Measurements from ENCODE around the gene TSGA10IP. TPM values are rescaled to one million over a fixed set of nuclear protein-coding genes. Genes with fewer than 3 reads are reported as not detected.

Gene TSGA10IP
- total RNA-seq, 1 experiment from 2014 or later, result 3.4 TPM

DNA sequence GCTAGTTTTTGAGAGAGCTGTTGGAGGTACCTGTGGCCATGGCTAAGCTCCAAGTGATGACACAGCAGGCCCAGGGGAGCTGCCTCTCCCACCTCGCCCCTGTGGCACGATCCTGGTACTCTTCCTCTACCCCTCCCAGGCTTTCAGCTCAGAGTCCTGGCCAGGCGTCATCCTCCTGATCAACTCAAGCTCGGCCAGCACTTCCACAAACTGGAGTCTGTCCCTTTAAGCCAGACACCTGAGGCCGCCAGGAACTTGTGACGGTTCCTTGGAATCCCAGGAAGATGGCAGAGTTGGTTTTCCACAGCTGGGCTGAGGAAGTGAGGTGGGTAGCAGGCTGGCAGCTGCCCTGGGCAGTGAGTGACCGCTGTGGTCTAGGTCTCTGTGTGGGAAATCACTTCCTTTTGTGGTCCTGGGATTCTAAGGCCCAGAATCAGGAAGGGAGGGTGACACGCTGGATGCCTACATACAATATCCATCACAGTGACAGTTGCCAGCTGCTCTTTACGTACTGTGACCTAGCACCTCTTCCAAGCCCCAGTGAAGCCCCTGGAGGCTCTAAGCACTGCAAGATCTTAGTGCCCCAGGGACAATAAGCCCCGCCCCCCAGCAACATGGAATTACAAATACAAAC lies 63.3 kb downstream of the TSGA10IP start:
- H3K9me3 Mint-ChIP-seq, result no peaks in the 10 kb centered on the region
- ATAC-seq (no peak), DNase-seq (ENCODE audit: low spot score) (no peak)
- TF ChIP-seq, protein P1, sequence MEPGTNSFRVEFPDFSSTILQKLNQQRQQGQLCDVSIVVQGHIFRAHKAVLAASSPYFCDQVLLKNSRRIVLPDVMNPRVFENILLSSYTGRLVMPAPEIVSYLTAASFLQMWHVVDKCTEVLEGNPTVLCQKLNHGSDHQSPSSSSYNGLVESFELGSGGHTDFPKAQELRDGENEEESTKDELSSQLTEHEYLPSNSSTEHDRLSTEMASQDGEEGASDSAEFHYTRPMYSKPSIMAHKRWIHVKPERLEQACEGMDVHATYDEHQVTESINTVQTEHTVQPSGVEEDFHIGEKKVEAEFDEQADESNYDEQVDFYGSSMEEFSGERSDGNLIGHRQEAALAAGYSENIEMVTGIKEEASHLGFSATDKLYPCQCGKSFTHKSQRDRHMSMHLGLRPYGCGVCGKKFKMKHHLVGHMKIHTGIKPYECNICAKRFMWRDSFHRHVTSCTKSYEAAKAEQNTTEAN (CRISPR knock-in tag; IDR thresholded peaks at IDR 0.05), result no peak
- peaks cover 22% of the 10 kb centered on the region for H3K27me3 Mint-ChIP-seq (ENCODE audit: low read depth)
- H3K36me3 Mint-ChIP-seq, result peaks cover 8% of the 10 kb centered on the region
- no peak overlapping the region for H3K27ac Mint-ChIP-seq
- ChIA-PET CTCF (interaction anchor here (0.7 to 2.7 kb wide), 8 partner anchors 14 to 274 kb away, joined by 3 to 12 read pairs (median 3); no protein-coding TSS in a partner anchor), POLR2A (interaction anchor here (1.2 kb wide), 1 partner anchor 43 kb away, joined by 3 read pairs; no protein-coding TSS in a partner anchor)
- H3K4me1 Mint-ChIP-seq, result peaks cover 8% of the 10 kb centered on the region
- no peak overlapping the region for H3K4me3 Mint-ChIP-seq

Other genes starting within 250 kb of the TSGA10IP start
- 44.9 to 56.6 TPM (median 46.0 TPM) in 3 replicates for gene KAT5, start 233.2 kb upstream of the TSGA10IP start, total RNA-seq (2021)
- 42.1 to 53.0 TPM (median 52.2 TPM) in 3 replicates for gene RNASEH2C, start 224.7 kb upstream of the TSGA10IP start, total RNA-seq (2021)
- 16.5 to 17.7 TPM (median 17.2 TPM) in 3 replicates for gene AP5B1, start 164.5 kb upstream of the TSGA10IP start, total RNA-seq (2021)
- gene OVOL1, start 158.4 kb upstream of the TSGA10IP start, total RNA-seq (2021), result 6.8 to 7.7 TPM (median 7.7 TPM) in 3 replicates
- gene SNX32, start 111.5 kb upstream of the TSGA10IP start, total RNA-seq (2021), result 2.2 to 3.4 TPM (median 2.9 TPM) in 3 replicates
- gene CFL1, start 87.3 kb upstream of the TSGA10IP start, total RNA-seq (2021), result 1,014 to 1,073 TPM (median 1,031 TPM) in 3 replicates
- gene MUS81, start 85.0 kb upstream of the TSGA10IP start, total RNA-seq (2021), result 44.9 to 45.9 TPM (median 45.1 TPM) in 3 replicates
- 14.2 to 17.9 TPM (median 17.8 TPM) in 3 replicates for gene EFEMP2, start 72.7 kb upstream of the TSGA10IP start, total RNA-seq (2021)
- gene CTSW, start 65.6 kb upstream of the TSGA10IP start, total RNA-seq (2021), result 0.18 TPM in 1 of 3 replicates, not detected in the others
- 91.6 to 93.1 TPM (median 92.2 TPM) in 3 replicates for gene FIBP, start 57.0 kb upstream of the TSGA10IP start, total RNA-seq (2021)
- 52.7 to 55.3 TPM (median 53.0 TPM) in 3 replicates for gene CCDC85B, start 54.8 kb upstream of the TSGA10IP start, total RNA-seq (2021)
- 16.3 to 20.5 TPM (median 17.1 TPM) in 3 replicates for gene FOSL1, start 45.1 kb upstream of the TSGA10IP start, total RNA-seq (2021)
- gene C11orf68, start 26.4 kb upstream of the TSGA10IP start, total RNA-seq (2021), result 28.5 to 31.9 TPM (median 30.6 TPM) in 3 replicates
- gene DRAP1, start 26.1 kb upstream of the TSGA10IP start, total RNA-seq (2021), result 111 to 129 TPM (median 114 TPM) in 3 replicates
- 52.3 to 57.0 TPM (median 52.5 TPM) in 3 replicates for gene SART1, start 16.3 kb downstream of the TSGA10IP start, total RNA-seq (2021)
- gene EIF1AD, start 56.7 kb downstream of the TSGA10IP start, total RNA-seq (2021), result 29.7 to 37.6 TPM (median 32.6 TPM) in 3 replicates
- 269 to 314 TPM (median 310 TPM) in 3 replicates for gene BANF1, start 57.0 kb downstream of the TSGA10IP start, total RNA-seq (2021)
- 0.72 to 2.7 TPM (median 1.9 TPM) in 3 replicates for gene CST6, start 66.5 kb downstream of the TSGA10IP start, total RNA-seq (2021)
- not detected in 3 replicates for gene CATSPER1, start 81.0 kb downstream of the TSGA10IP start, total RNA-seq (2021)
- 21.3 to 22.6 TPM (median 21.6 TPM) in 3 replicates for gene GAL3ST3, start 103.7 kb downstream of the TSGA10IP start, total RNA-seq (2021)
- 235 to 295 TPM (median 251 TPM) in 3 replicates for gene SF3B2, start 106.9 kb downstream of the TSGA10IP start, total RNA-seq (2021)
- 30.1 to 34.8 TPM (median 30.9 TPM) in 3 replicates for gene PACS1, start 124.8 kb downstream of the TSGA10IP start, total RNA-seq (2021)